ENCODE measurements around the gene HPSE2.

Gene HPSE2

GRCh38 chr10:98673171-98673782 lies 562.4 kb downstream of the HPSE2 start:
- TF ChIP-seq, protein P1, sequence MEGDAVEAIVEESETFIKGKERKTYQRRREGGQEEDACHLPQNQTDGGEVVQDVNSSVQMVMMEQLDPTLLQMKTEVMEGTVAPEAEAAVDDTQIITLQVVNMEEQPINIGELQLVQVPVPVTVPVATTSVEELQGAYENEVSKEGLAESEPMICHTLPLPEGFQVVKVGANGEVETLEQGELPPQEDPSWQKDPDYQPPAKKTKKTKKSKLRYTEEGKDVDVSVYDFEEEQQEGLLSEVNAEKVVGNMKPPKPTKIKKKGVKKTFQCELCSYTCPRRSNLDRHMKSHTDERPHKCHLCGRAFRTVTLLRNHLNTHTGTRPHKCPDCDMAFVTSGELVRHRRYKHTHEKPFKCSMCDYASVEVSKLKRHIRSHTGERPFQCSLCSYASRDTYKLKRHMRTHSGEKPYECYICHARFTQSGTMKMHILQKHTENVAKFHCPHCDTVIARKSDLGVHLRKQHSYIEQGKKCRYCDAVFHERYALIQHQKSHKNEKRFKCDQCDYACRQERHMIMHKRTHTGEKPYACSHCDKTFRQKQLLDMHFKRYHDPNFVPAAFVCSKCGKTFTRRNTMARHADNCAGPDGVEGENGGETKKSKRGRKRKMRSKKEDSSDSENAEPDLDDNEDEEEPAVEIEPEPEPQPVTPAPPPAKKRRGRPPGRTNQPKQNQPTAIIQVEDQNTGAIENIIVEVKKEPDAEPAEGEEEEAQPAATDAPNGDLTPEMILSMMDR (IDR thresholded peaks at IDR 0.05; ENCODE audit: low read depth, low read length), result no peak
- no peak for DNase-seq (ENCODE audit: extremely low read depth, low read depth)

- TF ChIP-seq, protein P1 (IDR thresholded peaks at IDR 0.05; ENCODE audit: low read depth, low read length), result no peak
These were observed 568.6 kb downstream of the HPSE2 start for GRCh38 chr10:98667081-98667480.

GRCh38 chr10:98666276-98666675 lies 569.4 kb downstream of the HPSE2 start:
- DNase-seq (ENCODE audit: extremely low read depth, low read depth), result no peak
- TF ChIP-seq, protein P1 (IDR thresholded peaks at IDR 0.05; ENCODE audit: low read depth, low read length), result no peak

More at GRCh38 chr10:98667081-98667480, 568.6 kb downstream of the HPSE2 start:
- DNase-seq (ENCODE audit: extremely low read depth, low read depth), result no peak

GRCh38 chr10:98664329-98665042 lies 571.2 kb downstream of the HPSE2 start:
- no peak for DNase-seq (ENCODE audit: extremely low read depth, low read depth)

DNA sequence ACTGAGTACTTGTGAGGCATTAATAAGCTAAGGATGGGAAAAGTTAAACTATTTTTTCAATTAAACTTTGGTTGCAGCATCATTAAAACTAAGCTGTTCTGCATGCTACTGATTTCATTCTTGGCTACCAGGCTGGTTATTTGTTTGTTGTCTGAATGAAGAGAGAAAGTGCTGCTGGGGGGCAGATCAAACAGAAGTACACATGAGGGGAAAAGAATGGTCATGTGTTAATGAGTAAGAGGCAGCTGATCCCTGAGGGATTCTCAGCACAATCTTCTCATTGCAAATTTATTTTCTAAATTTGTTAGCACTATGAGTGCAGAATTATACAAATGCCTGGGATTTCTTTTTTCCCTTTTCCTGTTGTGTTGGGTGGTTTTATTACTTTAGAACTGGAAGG lies 575.7 kb downstream of the HPSE2 start:
- TF ChIP-seq, protein P1 (IDR thresholded peaks at IDR 0.05; ENCODE audit: low read depth, low read length), result no peak
- no peak for DNase-seq (ENCODE audit: extremely low read depth, low read depth)

More at GRCh38 chr10:98664329-98665042, 571.2 kb downstream of the HPSE2 start:
- TF ChIP-seq, protein P1 (IDR thresholded peaks at IDR 0.05; ENCODE audit: low read depth, low read length), result peak; percentile 58

GRCh38 chr10:98655492-98655891 lies 580.2 kb downstream of the HPSE2 start:
- TF ChIP-seq, protein P1 (IDR thresholded peaks at IDR 0.05; ENCODE audit: low read depth, low read length), result no peak
- DNase-seq (ENCODE audit: extremely low read depth, low read depth), result no peak

- no peak for DNase-seq (ENCODE audit: extremely low read depth, low read depth)
- TF ChIP-seq, protein P1 (IDR thresholded peaks at IDR 0.05; ENCODE audit: low read depth, low read length), result no peak
These were observed 586.5 kb downstream of the HPSE2 start for GRCh38 chr10:98649170-98649569.
